ENCODE results near the gene ITPA.

The ITPA gene

GRCh38 chr20:3227936-3228749, 18.8 kb downstream of the ITPA start:
- DNase-seq (ENCODE audit: low spot score), result no peak

DNA sequence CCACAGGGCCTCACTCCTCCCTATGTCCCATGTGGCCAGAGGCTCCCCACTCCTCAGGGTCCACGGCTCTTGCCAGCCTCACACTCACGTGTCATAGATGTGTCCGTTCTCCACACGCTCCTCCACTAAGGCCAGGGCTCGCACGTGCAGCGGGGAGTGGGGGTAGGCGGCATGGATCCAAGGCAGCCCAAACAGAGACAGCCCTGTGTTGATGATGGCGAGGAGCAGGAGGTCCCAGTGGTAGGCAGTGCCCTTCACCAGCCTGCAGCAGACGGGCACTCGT, 19.4 kb downstream of the ITPA start:
- DNase-seq (ENCODE audit: low spot score), result no peak

DNA sequence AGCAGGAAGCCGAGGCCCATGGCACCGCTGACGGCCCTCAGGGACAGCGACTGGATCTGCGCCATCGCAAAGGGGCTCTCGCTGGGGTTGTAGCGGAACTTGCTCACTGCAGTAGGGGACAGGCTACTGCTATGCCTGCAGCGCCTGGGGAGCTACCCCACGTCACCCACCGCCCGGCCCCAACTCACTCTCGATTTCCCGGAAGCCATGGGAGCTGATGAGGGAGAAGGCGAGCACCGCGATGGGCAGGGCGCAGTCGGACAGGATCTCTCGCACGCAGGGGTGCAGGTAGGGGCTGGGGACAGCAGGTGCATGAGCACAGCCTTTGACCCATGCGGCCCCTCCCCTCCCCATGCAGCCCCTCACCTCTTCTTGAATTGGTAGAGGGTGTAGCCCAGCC, 19.9 kb downstream of the ITPA start:
- no peak for DNase-seq (ENCODE audit: low spot score)

- no peak for DNase-seq (ENCODE audit: low spot score)
Measured at GRCh38 chr20:3229798-3230197, 20.5 kb downstream of the ITPA start.

DNA sequence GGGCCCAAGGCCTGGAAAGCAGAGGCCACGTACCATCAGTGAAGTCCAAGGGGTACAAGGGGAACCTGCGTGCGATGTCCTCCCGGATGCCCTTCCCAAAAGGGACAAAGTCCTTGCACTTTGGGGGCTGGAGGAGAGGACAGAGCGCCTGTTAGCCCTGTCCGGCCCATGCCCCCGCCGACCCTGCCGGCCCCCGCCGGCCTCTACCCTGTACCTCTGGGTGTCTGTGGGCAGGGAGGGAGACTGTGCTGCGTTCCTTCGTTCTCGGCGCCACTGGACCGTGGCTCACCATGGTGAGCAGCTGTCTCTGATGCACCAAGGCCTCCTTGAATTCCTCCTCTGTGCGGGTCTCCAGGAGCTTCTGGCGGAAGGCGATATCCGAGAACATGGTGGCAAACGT, 21.8 kb downstream of the ITPA start:
- no peak for DNase-seq (ENCODE audit: low spot score)

DNA sequence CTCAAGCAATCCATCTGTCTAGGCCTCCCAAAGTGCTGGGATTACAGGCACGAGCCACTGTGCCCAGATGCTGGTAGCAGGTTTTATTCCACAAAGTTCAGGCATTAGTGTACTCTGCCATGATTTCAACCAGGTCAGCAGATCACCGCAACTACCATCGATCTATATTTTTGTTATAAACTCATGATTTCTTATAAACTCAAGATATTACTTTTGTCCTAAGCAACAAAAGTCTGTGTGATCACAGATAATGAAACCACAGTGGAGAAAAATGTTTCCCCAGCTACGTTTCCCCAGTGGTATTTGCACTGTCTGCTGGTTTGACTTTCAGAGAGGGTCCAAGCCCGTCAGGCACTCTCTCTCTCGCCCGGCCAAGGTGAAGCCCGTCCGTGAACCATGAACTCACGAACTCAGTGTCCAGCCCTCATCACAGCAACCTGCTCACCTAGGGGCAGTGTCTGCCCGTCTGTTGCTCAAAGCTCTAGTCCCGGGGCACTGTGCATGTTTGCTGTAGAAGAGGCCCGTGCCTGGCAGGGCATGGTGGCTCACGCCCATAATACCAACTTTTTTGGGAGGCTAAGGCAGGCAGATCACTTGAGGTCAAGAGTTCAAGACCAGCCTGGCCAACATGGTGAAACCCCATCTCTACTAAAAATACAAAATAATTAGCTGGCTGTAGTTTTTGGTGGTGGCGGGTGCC, 22.7 kb downstream of the ITPA start:
- no peak for DNase-seq (ENCODE audit: low spot score)

DNA sequence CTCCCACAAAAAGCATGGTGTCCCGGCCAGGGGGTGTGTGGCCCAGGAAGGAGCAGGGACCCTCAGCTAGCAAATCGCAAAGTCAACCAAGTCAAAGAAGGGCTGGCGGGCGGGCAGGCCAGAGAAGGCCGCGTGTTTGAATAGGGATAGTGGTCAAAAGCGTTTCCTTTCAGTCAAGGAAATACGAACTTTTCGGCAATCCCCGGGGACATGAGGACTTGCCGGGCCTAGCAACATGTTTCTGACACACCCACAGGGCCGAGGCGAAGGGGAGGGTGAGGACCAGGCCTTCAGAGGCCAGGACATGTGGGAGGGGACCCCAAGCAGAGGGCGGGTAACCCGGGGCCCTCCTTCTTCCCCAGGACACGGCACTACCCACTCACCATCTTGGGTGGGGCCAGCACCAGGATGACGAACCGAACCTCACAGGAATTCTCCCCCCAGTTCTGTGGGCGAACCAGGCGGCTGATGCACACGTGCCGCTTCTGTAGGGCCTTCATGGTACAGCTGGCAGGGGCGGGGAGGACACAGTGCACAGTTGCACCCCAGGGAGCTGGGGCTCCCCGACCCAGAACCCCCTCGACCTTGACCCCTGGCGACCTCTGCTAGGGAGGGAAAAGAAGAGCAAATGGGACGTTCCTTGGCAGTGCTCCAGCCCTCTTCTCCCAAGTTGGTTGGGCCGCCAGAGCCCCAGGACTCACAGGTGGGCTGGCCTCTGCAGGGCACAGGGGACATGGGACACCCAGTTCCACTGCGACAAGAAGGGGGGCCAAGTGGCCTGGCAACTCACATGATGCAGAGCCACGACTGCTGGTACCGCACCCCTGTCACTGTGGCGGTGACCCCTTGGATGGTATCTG, 24.1 kb downstream of the ITPA start:
- DNase-seq (ENCODE audit: low spot score), result no peak

- no peak for DNase-seq (ENCODE audit: low spot score)
Measured at GRCh38 chr20:3233991-3234498, 24.7 kb downstream of the ITPA start.

GRCh38 chr20:3235666-3236324, 26.5 kb downstream of the ITPA start:
- DNase-seq (ENCODE audit: low spot score), result no peak

- DNase-seq (ENCODE audit: low spot score), result no peak
Measured at GRCh38 chr20:3237011-3237957, 28.0 kb downstream of the ITPA start.

GRCh38 chr20:3237958-3238615, 28.8 kb downstream of the ITPA start:
- DNase-seq (ENCODE audit: low spot score), result no peak

GRCh38 chr20:3238616-3239025, 29.3 kb downstream of the ITPA start:
- peak; percentile 64 for DNase-seq (ENCODE audit: low spot score)

DNA sequence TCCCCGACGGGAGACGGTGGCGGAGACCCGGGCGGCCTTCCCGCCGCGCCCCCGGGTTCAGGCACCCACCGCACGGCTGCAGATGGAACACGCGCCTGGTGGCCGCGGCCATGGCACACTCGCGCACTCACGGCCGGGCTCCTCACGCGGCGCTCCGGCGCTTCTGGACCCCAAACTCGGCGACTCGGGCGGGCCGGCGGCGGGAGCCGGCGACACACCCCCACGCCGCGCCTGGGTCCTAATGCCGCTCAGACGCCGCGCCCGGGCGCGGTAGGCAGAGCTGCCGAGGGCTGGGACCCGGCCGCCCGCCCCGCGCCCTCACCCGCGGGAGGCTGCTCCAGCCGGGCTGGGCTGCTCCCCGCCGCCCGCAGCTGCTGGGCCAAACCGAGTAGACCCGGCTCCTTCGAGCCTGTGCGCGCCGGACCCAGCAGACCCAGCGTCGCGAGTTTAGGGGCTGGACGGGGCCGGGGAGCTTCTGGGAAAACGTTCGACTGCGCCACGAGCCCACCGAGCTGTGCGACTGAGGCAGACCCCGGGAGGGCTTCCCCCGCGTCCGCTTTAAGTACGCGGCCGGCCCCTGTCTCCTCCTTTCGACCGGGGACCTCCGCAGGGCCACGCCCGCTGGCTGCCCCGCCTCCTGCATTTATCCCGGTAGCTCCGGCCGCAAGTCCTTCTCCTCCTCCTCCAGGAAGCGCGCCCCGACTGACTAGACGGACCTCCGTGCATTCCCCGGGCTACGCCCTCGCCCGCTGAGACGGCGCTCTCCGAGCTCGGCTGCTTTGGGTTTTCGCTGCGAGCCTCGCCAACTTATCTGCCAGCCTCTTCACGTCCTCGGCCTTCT, 29.9 kb downstream of the ITPA start, which contains the start of gene SLC4A11:
TSS of gene SLC4A11 (minus strand) at position 165 of the 841 bp plus-strand sequence. CDS start at position 112, 53 bp downstream.
- DNase-seq (ENCODE audit: low spot score), result peak; percentile 93

- DNase-seq (ENCODE audit: low spot score), result no peak
Measured at GRCh38 chr20:3239867-3240775, 30.8 kb downstream of the ITPA start.

DNA sequence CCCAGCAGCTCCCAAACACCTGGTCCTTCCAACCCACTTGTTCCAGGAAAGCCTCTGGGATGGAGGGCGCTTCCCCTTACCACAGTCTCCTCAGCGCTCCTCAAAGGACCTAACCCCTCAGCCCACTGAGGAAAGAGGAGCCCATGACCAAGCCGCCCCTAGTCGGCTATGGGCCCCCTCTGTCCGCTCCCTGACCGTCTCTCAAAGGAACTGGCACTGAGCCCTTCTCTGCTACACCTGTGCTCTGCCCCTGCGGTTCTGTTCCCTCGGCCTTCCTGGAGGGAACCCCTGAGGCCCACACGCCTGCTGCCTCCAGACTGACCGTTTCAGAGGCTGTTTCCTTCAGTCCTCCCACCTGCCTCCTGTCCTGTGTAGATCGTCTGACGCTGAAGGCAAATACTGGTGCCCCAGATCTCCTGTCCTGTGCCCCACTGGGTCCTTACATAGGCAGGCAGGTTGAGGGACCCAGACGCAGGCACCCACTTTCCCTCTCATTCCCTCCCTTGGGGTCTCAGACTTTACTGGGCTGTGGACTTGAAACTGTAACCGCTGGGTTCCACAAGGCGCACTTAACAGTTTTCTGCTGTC, 31.6 kb downstream of the ITPA start:
- DNase-seq (ENCODE audit: low spot score), result no peak

DNA sequence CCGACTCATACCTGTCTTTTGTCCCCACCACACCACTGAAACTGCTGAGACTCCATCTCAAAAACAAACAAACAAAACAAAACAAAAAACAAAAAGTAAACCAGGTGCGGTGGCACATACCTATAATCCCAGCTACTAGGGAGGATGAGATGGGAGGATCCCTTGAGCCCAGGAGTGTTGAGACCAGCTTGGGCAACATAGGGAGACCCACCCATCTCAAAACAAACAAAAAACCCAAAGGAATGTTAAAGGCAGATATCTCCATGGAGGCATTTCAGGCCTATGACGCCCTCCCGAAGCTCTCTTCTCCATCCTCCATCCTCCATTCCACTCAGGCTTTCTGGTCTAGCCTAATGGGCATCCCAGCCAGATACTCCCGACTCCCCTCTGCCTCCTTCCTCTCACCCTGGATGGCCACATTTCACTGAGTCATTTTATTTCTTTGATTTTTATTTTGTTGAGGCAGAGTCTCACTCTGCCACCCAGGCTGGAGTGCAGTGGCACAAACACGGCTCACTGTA, 32.9 kb downstream of the ITPA start:
- DNase-seq (ENCODE audit: low spot score), result no peak

DNA sequence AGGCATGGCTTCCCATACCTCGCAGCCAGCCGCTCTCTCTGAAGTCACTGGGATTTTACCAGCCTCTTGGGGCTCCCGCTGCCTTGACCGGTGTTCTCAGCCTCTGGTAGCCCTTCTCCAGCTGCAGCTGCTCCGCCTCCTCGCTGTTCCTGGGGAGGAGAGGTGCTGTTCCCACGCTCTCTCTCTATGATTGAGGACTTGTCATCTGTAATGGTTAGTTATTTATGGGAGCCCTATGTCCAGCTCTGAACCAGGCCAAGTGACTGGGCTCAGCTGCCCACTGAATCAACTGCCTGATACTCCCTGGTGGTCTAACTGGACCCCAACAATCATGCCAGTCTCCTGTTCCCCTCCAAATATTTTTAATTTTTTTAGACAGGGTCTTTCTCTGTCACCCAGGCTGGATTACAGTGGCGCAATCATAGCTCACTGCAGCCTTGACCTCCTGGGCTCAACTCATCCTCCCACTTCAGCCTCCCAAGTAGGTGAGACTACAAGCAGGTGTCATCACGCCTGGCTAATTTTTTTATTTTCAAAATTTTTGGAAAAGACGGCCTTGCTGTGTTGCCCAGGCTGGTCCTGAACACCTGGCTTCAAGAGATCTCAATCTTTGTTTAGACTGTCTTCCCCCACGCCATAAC, 34.5 kb downstream of the ITPA start:
- no peak for DNase-seq (ENCODE audit: low spot score)
